HG03342 (cell line): Measurements from ENCODE around the gene UCKL1.

Experiments used
- ATAC-seq: cut with Tn5 transposase; IDR thresholded peaks from one replicate; pipeline ENCODE4 v1.9.1; 2021; ENCODE audit warnings: mild to moderate bottlenecking, moderate library complexity; ENCODE audit not compliant: unreplicated experiment

UCKL1 gene

GRCh38 chr20:63959699-63960075 is 3.5 kb upstream of the UCKL1 start:
- no peak for ATAC-seq

GRCh38 chr20:63958964-63959698 is 2.9 kb upstream of the UCKL1 start:
- ATAC-seq, result no peak

- ATAC-seq, result no peak
Observed at GRCh38 chr20:63958471-63958870, 2.3 kb upstream of the UCKL1 start.

GRCh38 chr20:63957690-63958441 is 1.6 kb upstream of the UCKL1 start:
- ATAC-seq, result no peak

GRCh38 chr20:63957004-63957689 is 931 bp upstream of the UCKL1 start:
- peak; percentile 30 for ATAC-seq

GRCh38 chr20:63956664-63957003 is 418 bp upstream of the UCKL1 start:
- no peak for ATAC-seq

GRCh38 chr20:63955281-63955826 is 862 bp downstream of the UCKL1 start:
- peak; percentile 21 for ATAC-seq

- no peak for ATAC-seq
Observed at GRCh38 chr20:63953764-63954429, 2.3 kb downstream of the UCKL1 start.

GRCh38 chr20:63952769-63953168 is 3.4 kb downstream of the UCKL1 start:
- ATAC-seq, result no peak

GRCh38 chr20:63952210-63952535 is 4.0 kb downstream of the UCKL1 start:
- no peak for ATAC-seq

GRCh38 chr20:63951398-63952209 is 4.6 kb downstream of the UCKL1 start:
- no peak for ATAC-seq

- ATAC-seq, result no peak
Observed at GRCh38 chr20:63950701-63951397, 5.4 kb downstream of the UCKL1 start.

- ATAC-seq, result no peak
Observed at GRCh38 chr20:63947638-63948456, 8.4 kb downstream of the UCKL1 start.

GRCh38 chr20:63946986-63947637 is 9.1 kb downstream of the UCKL1 start:
- ATAC-seq, result no peak

GRCh38 chr20:63945921-63946920 is 10.0 kb downstream of the UCKL1 start:
- ATAC-seq, result no peak

- ATAC-seq, result no peak
Observed at GRCh38 chr20:63945031-63945658, 11.1 kb downstream of the UCKL1 start.
